Dendritic cell treated with granulocyte-macrophage colony-stimulating factor and Interleukin-4, amounts not matched to agents 40 ng/mL and 50 ng/mL, for 4 days (primary cell): Measurements from ENCODE around the gene SNX11.

Experiments
- H3K27ac Mint-ChIP-seq: one replicate; pipeline ENCODE4 v1.8.0; 2022; ENCODE audit warnings: mild to moderate bottlenecking, mixed read lengths
- H3K27me3 Mint-ChIP-seq: one replicate; pipeline ENCODE4 v1.8.0; 2022; ENCODE audit warnings: mild to moderate bottlenecking, mixed read lengths
- H3K36me3 Mint-ChIP-seq: one replicate; pipeline ENCODE4 v1.8.0; 2022; ENCODE audit warnings: low read depth, mixed read lengths
- H3K4me1 Mint-ChIP-seq: one replicate; pipeline ENCODE4 v1.8.0; 2022; ENCODE audit warnings: low read depth, mixed read lengths
- H3K4me3 Mint-ChIP-seq: one replicate; pipeline ENCODE4 v1.8.0; 2022; ENCODE audit warnings: mild to moderate bottlenecking, moderate library complexity, mixed read lengths
- H3K9me3 Mint-ChIP-seq: one replicate; pipeline ENCODE4 v1.8.0; 2022; ENCODE audit warnings: mixed read lengths
- intact Hi-C: fragments of 100-400 bp; cut with micrococcal nuclease; formaldehyde crosslinking; loops from one replicate; pipeline ENCODE4 v1.15.0; 2022

Gene SNX11

DNA sequence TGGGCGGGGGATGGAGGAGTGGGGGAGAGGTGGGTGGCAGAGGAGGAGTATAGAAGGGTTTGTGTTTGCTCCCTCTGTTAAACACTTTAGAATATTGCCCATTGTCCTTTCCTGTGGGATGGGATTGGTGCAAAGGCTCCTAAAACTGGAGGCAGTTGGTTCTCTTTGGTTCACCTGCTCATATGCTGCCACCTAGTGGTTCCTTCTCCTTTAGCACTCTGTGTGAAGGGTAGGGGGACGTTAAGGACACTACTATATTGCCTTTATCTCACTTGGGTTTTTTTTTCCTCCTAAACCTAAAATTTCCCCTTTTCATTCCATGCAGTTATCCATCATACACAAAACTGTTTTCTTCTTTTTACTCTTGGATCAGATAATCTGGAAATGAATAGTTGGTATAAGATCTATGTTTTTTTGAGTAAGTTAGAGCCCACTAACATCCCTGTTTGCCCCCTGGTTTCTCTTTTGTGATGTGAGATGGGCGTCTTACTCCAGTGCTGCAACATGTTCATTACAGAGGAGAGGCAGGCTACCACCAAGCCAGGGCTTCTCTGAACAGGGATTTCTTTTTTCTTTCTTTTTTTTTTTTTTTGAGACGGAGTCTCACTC lies 23.8 kb downstream of the SNX11 start:
- Mint-ChIP-seq H3K27ac (peak overlapping the region; percentile 72), H3K36me3 (peaks cover 10% of the 10 kb centered on the region), H3K9me3 (no peaks in the 10 kb centered on the region), H3K4me3 (no peak overlapping the region), H3K4me1 (peaks cover 13% of the 10 kb centered on the region), H3K27me3 (no peaks in the 10 kb centered on the region)
- intact Hi-C loops, result loop anchor here (1.0 to 2.0 kb wide), 2 partner anchors 51 to 105 kb away; no protein-coding TSS in a partner anchor

DNA sequence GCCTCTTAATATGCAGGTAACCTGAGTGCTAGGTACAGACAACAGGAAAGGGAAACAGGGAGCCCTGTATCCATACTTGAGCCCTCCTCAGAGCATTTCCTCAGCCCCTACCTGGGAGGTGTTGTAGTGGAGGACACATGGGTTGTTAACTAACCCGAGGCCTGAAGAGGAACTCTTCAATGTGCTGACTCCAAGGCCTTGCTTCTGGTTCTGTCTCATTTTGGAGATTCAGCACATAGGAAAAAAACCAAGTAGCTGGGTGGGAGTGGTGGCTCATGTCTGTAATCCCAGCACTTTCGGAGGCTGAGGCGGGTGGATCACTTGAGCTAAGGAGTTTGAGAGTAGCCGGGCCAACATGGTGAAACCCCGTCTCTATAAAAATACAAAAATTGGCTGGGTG lies 24.8 kb downstream of the SNX11 start:
- H3K27me3 Mint-ChIP-seq, result no peaks in the 10 kb centered on the region
- H3K9me3 Mint-ChIP-seq, result no peaks in the 10 kb centered on the region
- H3K27ac Mint-ChIP-seq, result peak overlapping the region; percentile 72
- no peak overlapping the region for H3K4me3 Mint-ChIP-seq
- peaks cover 12% of the 10 kb centered on the region for H3K4me1 Mint-ChIP-seq
- intact Hi-C loops, result no loop called here
- no peaks in the 10 kb centered on the region for H3K36me3 Mint-ChIP-seq

DNA sequence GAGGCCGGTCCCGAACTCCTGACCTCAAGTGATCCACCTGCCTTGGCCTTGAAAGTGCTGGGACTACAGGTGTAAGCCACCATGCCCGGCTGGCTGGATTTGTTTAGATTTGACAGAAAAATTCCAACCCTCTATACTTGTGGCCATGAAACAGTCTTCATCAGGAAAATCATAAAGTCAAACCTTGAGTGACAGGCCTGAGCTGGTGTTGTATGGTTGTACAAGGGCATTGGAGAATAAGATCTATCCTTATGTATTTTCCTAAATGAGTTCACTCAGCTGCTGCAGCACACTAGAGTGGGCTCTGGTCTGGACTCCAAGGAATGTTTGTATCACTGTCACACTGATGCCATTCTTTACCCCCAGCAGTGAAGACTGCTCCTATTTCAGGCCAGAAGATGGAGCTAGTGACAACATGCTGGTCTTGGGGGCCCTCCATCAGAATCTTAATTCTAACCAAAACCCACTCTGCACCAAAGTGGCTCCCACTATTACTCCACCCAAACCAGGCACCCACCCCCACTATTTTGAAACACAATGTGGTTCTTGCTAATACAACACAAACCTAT lies 27.4 kb downstream of the SNX11 start:
- H3K4me1 Mint-ChIP-seq, result peaks cover 22% of the 10 kb centered on the region
- no peaks in the 10 kb centered on the region for H3K27me3 Mint-ChIP-seq
- no peaks in the 10 kb centered on the region for H3K9me3 Mint-ChIP-seq
- H3K4me3 Mint-ChIP-seq, result no peak overlapping the region
- intact Hi-C loops, result no loop called here
- H3K27ac Mint-ChIP-seq, result no peak overlapping the region
- H3K36me3 Mint-ChIP-seq, result no peaks in the 10 kb centered on the region

DNA sequence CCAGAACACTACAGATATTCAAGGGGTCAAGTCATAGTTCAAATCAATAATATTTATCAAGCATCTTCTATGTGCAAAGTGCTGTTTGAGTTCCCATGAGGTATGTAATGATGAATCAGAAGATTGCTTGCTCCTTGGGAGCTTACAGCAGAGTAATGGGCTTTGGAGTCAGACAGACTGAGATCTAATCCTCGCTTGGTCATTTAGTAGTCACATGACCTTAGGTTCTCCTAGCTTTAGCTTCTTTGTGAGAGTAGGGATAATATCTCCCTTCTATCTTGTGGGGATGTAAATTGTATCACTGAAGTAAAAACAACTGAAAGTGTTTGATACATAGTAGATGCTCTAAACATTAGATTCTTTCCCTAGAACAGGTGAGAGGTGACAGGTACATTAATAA lies 30.1 kb downstream of the SNX11 start:
- Mint-ChIP-seq H3K27ac (no peak overlapping the region), H3K9me3 (no peaks in the 10 kb centered on the region), H3K4me1 (peaks cover 34% of the 10 kb centered on the region), H3K4me3 (no peak overlapping the region), H3K27me3 (peaks cover 3% of the 10 kb centered on the region), H3K36me3 (no peaks in the 10 kb centered on the region)
- intact Hi-C loops, result no loop called here

DNA sequence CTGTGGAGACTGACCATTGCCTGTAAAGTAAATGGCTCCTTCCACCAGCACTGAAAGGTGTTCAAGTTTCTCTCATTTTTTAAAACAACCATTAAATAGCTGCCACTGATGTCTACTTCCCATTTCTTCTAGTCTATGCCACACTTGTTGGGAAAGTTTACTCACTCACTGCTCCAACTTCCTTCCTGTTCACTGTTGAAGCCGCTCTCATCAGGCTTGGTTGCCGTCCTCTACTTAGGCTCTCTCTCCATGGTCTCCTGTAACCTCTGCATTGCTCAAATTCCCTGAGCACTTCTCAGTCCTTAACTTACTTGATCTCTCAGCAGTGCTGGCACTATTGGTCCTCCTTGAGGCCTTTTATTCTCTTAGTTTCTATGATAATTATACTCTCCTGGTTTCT lies 32.4 kb downstream of the SNX11 start:
- Mint-ChIP-seq H3K36me3 (no peaks in the 10 kb centered on the region), H3K4me3 (peak overlapping the region; percentile 25)

DNA sequence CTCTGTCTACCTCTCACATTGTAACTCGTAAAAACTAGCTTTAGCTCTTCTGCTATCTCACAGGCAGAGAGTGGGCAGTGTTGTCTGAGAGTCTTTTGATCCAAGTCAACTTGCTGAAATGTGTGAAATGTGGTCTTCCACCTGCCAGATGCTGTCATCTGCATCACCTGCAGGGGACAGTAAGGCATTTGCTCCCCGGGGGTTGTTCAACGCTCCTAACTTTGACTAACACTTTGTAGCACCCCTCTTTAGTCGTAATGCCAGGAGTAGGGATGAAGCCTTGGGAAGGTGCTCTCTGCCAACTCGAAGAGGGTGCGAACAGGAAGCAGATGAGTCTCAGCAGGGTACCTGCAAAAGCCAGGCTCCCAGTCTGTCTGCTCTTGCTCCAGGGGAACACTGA lies 36.1 kb downstream of the SNX11 start:
- H3K27me3 Mint-ChIP-seq, result peaks cover 20% of the 10 kb centered on the region
- H3K4me1 Mint-ChIP-seq, result peaks cover 29% of the 10 kb centered on the region
- no peak overlapping the region for H3K4me3 Mint-ChIP-seq
- H3K9me3 Mint-ChIP-seq, result no peaks in the 10 kb centered on the region
- no peaks in the 10 kb centered on the region for H3K36me3 Mint-ChIP-seq
- no peak overlapping the region for H3K27ac Mint-ChIP-seq
- intact Hi-C loops, result no loop called here

More for the DNA sequence above, 32.4 kb downstream of the SNX11 start:
- Mint-ChIP-seq H3K9me3 (no peaks in the 10 kb centered on the region), H3K27me3 (peaks cover 11% of the 10 kb centered on the region), H3K27ac (peak overlapping the region; percentile 82), H3K4me1 (peaks cover 29% of the 10 kb centered on the region)
- intact Hi-C loops, result no loop called here

DNA sequence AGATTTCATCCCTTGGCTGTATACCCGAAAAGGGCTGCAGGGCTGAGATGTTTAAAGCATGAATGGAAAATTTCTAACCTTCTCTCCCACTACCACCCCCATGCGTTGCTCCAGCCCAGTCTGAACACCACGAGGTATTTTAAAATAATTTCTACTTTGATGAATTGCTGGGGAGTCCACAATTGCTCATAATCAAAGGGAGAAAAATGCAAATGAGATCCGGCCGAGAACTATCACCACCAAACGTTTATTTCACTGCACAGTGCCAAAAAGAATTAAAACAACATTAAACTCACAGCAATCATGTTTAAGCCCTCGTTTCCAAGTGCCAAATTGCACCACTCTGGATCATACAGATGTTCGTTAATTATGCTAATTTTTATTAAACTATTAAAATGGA lies 36.7 kb downstream of the SNX11 start:
- Mint-ChIP-seq H3K27me3 (peaks cover 22% of the 10 kb centered on the region), H3K27ac (no peak overlapping the region), H3K4me1 (peaks cover 27% of the 10 kb centered on the region), H3K9me3 (no peaks in the 10 kb centered on the region), H3K36me3 (no peaks in the 10 kb centered on the region), H3K4me3 (no peak overlapping the region)
- intact Hi-C loops, result no loop called here

DNA sequence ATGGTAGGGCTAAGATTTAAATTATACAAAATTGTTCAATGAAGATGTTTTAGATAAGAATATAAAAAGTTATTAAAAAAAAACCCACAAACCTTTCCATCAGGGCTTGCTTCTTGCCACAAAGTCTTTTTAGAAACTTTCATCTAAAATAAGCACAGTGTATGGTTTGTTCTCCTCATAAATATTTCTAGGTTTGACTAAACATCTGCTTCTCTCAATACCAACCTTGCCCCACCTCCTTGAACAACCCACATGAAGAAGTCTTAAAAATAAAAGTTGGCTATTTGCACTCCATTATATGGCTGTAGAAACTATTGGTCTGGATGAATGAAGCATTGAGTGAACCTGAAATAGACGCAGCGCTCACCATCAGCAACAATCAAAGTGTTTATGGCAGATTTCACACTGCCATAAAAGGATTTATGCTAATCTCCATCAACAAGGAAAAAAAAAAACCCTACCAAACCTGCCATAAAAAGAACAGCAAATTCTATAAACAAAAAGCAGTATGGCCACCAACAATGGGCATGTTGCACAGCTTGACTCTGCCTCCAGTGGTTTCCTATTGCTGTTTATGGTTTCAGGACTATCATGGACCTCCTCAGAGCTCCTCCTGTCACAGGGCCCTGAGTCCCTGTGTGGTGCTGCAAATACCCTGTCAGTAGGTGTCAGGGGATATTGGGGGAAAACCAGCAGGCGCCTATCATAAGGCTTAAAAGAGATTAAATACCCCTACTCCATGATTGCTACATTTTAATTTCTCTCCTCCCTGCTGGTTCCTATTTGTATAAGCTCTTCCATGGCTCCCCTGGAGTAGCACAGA lies 37.6 kb downstream of the SNX11 start:
- H3K27ac Mint-ChIP-seq, result no peak overlapping the region
- no peaks in the 10 kb centered on the region for H3K9me3 Mint-ChIP-seq
- no peaks in the 10 kb centered on the region for H3K36me3 Mint-ChIP-seq
- peaks cover 23% of the 10 kb centered on the region for H3K27me3 Mint-ChIP-seq
- H3K4me1 Mint-ChIP-seq, result peaks cover 18% of the 10 kb centered on the region
- intact Hi-C loops, result no loop called here
- H3K4me3 Mint-ChIP-seq, result no peak overlapping the region

DNA sequence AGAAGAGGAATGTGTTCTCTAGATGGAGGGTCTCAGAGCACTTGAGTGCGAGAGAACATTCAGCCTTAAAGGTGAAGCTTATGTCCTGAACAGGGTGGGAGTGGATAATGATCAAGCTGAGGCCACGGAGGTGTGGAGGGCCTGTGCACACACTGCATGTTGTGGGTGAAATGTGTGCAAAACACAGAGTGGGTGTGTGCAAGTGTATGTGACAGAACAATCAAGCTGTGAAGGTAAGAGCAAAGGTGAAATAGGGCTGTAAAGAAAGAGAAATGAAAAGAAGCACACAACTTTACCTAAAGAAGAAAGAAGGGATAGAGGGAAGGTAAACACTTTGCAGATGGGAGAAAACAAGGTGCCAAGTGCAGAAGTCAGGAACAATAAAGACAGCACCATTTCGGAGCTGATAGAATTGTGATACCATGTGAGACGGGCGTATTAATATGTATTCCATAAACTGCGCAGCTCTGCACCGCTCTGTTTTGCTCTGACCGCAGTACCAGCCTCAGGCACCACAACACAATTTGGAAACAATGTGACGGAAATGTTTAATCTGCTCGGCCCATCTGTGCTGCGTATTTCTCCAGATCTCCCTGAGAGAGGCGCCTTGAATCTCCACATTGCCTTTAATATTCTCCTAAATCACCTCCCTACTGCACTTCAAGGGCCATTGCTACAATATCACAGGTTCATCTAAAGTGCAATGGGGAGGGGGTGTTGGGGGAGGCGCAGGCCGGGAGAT lies 40.6 kb downstream of the SNX11 start:
- no peaks in the 10 kb centered on the region for H3K9me3 Mint-ChIP-seq
- no peaks in the 10 kb centered on the region for H3K4me1 Mint-ChIP-seq
- intact Hi-C loops, result no loop called here
- H3K27ac Mint-ChIP-seq, result no peak overlapping the region
- no peaks in the 10 kb centered on the region for H3K36me3 Mint-ChIP-seq
- peaks cover 32% of the 10 kb centered on the region for H3K27me3 Mint-ChIP-seq
- H3K4me3 Mint-ChIP-seq, result no peak overlapping the region

DNA sequence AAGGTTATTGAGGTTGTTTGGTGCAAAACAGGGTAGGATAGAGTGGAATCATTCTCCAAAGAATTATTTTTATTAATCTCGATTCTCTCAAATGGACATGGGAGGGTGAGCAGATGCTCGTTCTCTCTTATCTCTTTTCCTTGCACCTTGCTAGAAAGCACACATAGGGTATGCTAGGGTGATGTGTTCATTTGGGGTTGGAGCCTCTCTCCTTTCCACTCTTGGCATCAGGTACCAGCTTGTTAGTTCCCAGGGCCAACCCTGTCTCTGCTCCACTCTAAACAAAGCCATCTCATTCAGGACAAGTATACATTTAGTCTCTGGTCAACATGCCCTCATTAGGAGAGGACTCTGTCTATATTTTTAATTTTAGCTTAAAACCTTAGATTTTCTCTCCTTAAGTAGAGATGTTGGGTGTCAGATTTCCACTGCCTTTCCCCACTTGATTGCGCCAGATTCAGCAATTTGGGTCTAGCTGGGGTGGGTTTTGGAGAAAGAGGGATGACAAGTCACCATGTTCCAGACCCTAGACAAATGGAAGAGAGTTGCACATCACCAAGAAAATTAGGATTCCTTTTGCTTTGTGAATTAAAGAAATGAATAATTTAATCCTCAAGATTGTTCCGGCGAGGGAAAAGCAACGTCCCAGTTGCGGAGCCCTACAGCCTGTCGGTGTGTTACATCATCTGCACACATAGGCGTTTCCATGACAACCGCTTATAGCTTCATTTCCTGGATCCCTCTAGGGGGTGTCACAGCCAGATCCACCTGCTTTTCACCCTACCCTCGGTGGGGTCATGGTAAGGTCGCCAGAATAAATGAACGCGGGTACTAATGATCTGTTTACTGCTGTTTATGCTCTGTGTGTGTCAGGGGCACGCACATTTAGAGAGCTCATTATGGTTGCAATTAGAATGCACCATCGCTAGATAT lies 41.6 kb downstream of the SNX11 start:
- H3K27ac Mint-ChIP-seq, result no peak overlapping the region
- H3K36me3 Mint-ChIP-seq, result no peaks in the 10 kb centered on the region
- H3K9me3 Mint-ChIP-seq, result no peaks in the 10 kb centered on the region
- peaks cover 8% of the 10 kb centered on the region for H3K4me1 Mint-ChIP-seq
- peaks cover 33% of the 10 kb centered on the region for H3K27me3 Mint-ChIP-seq
- H3K4me3 Mint-ChIP-seq, result no peak overlapping the region
- intact Hi-C loops, result no loop called here

DNA sequence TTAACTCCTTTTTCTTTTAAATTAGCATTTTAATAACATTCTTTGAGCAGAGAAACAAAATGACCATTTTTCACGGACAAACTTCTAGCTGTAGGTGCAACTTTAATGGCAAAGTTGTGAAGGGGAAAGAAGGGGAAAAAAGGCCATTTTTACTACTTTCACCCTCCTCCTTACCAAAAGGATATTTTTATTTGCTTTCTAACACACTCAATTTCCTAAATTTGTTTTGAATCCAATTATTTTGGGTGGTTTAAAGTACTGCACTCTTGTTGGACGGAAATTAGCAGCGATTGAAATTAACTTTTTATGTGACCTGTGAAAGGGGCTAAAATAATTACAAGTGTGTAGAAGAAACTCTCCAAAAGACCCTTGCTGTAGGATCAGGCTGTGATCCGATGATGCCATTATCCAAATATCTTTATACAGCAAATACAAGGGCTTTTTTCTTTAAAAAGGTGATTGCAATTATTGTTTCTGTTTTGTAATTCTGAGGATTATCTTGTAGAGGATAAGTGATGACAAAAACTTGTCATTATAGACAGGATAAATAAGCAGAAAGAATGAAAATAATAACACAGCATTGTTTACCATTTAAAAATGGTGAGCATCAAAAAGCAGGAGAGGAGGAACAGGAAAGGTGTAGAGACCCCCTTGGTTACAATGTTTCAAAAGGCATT lies 42.4 kb downstream of the SNX11 start:
- Mint-ChIP-seq H3K27ac (no peak overlapping the region), H3K9me3 (no peaks in the 10 kb centered on the region), H3K36me3 (no peaks in the 10 kb centered on the region), H3K27me3 (peaks cover 38% of the 10 kb centered on the region), H3K4me1 (peaks cover 8% of the 10 kb centered on the region), H3K4me3 (no peak overlapping the region)
- intact Hi-C loops, result no loop called here

DNA sequence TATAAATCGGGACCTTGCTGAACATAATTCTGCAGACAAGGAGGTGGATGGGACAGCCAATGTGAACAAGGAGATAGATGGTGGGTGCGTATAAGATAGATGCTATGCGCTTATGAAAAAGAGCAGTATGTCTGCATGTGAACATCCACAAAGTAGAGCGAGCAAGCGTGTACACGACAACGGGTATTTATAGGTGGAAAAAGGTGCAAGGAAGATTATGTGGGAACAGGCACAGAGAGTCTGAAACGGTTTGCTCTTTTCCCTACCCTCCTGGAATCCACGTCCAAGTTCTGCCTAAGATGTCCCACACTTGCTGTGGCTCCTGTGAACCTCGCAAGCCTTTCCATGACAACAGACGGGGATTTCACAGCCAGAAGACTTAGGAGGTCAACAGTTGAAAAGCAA lies 43.0 kb downstream of the SNX11 start:
- intact Hi-C loops, result no loop called here
- peaks cover 44% of the 10 kb centered on the region for H3K27me3 Mint-ChIP-seq
- H3K36me3 Mint-ChIP-seq, result no peaks in the 10 kb centered on the region
- H3K4me3 Mint-ChIP-seq, result no peak overlapping the region
- no peaks in the 10 kb centered on the region for H3K9me3 Mint-ChIP-seq
- H3K27ac Mint-ChIP-seq, result no peak overlapping the region
- peaks cover 8% of the 10 kb centered on the region for H3K4me1 Mint-ChIP-seq

DNA sequence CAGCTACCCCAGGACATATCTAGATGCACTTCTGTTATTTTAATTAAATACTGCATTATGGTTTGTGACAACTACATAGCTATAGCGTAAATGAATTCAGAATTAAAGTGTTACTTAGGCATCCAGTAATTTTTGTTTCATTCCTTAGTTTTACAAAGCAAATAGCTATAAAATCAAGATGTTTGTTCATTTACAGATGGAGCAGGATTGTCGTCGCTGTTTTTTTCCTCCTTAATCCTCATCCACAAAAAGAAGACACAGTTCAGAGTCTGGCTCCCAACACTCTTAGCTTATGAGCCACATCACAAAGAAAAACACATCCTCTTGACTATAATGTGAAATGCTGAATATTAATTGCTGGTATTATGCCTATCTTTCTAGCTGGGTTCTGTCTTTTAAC lies 43.7 kb downstream of the SNX11 start:
- intact Hi-C loops, result no loop called here
- no peak overlapping the region for H3K4me3 Mint-ChIP-seq
- H3K27me3 Mint-ChIP-seq, result peaks cover 50% of the 10 kb centered on the region
- H3K27ac Mint-ChIP-seq, result no peak overlapping the region
- H3K4me1 Mint-ChIP-seq, result peaks cover 8% of the 10 kb centered on the region
- H3K9me3 Mint-ChIP-seq, result no peaks in the 10 kb centered on the region
- no peaks in the 10 kb centered on the region for H3K36me3 Mint-ChIP-seq
